Small intestine (tissue), 7 donors: ENCODE measurements around the gene ZBTB44. TPM values are rescaled to one million over a fixed set of nuclear protein-coding genes. Genes with fewer than 3 reads are reported as not detected.
"Not testable (repeated sequence)": the region's sequence is repeated elsewhere in the genome, so short reads cannot be mapped to it uniquely, and the experiment has no call there.

Source experiments
- DNase-seq, 2 donors: peaks; one replicate each; pipeline versions ENCODE4 v3.0.0 to v3.0.0-alpha.2; 2013
- FAIRE-seq: peaks from 2 replicates; lab custom pipeline; 2012; peaks lifted over from hg19 to GRCh38; lab: Jason Lieb, UNC
- H3K27ac ChIP-seq, 3 donors: one replicate each; pipeline ENCODE4 v1.5.1; 2013; ENCODE audit warnings: low read length in 2 of 3, mild to moderate bottlenecking in 2 of 3, control low read depth in 1 of 3, inconsistent platforms in 1 of 3, low read depth in 1 of 3, moderate library complexity in 1 of 3
- H3K27me3 ChIP-seq, 3 donors: one replicate each; pipeline ENCODE4 v1.6.1; 2013; ENCODE audit warnings: low read length in 3 of 3, inconsistent platforms in 1 of 3; ENCODE audit not compliant: control insufficient read depth in 3 of 3, insufficient read depth in 3 of 3
- H3K36me3 ChIP-seq, 3 donors: one replicate each; pipeline ENCODE4 v1.6.1; 2013; ENCODE audit warnings: low read length in 3 of 3, inconsistent platforms in 1 of 3, low read depth in 1 of 3, mild to moderate bottlenecking in 1 of 3, moderate library complexity in 1 of 3; ENCODE audit not compliant: control insufficient read depth in 3 of 3, insufficient read depth in 2 of 3
- H3K4me1 ChIP-seq, 3 donors: one replicate each; pipeline ENCODE4 v1.6.1; 2013; ENCODE audit warnings: low read length in 2 of 3, inconsistent platforms in 1 of 3, low read depth in 1 of 3, mild to moderate bottlenecking in 1 of 3, moderate library complexity in 1 of 3; ENCODE audit not compliant: control insufficient read depth in 3 of 3, insufficient read depth in 2 of 3
- H3K4me3 ChIP-seq, 3 donors: one replicate each; pipeline ENCODE4 v1.5.1; 2013; ENCODE audit warnings: low read length in 3 of 3, control low read depth in 1 of 3, inconsistent platforms in 1 of 3, low read depth in 1 of 3, mild to moderate bottlenecking in 1 of 3, moderate library complexity in 1 of 3
- H3K9me3 ChIP-seq, 2 donors: one replicate each; pipeline ENCODE4 v1.6.1; 2013; ENCODE audit warnings: low read depth in 1 of 2, low read length in 1 of 2; ENCODE audit not compliant: control insufficient read depth in 2 of 2, insufficient read depth in 1 of 2
- WGBS, 3 donors: extraction: QIAGEN DNeasy Blood & Tissue Kit; methylation state at CpG; one replicate each; pipeline ENCODE4 v1.1.7; 2013; 5-methylcytosine and 5-hydroxymethylcytosine counted together
- polyA plus RNA-seq, 4 donors: library from polyadenylated mRNA; stranded (reverse) in 3 of 4; unstranded in 1 of 4; fragments of 200-250 nt in 3 of 4; fragments of 120-200 nt in 1 of 4; gene quantifications; one replicate each; pipeline versions ENCODE4 v1.2.1 to v1.2.3, GENCODE V29; 2013
- donor health status: healthy with polysubstance abuse.
- donor health status: control.
- donor health status: control.
- donor health status: Bipolar disorder and iron deficiency.
- donor health status: healthy.

Gene ZBTB44
- polyA plus RNA-seq, 4 donors = 7.6 to 32.9 (median 10.1) TPM

DNA sequence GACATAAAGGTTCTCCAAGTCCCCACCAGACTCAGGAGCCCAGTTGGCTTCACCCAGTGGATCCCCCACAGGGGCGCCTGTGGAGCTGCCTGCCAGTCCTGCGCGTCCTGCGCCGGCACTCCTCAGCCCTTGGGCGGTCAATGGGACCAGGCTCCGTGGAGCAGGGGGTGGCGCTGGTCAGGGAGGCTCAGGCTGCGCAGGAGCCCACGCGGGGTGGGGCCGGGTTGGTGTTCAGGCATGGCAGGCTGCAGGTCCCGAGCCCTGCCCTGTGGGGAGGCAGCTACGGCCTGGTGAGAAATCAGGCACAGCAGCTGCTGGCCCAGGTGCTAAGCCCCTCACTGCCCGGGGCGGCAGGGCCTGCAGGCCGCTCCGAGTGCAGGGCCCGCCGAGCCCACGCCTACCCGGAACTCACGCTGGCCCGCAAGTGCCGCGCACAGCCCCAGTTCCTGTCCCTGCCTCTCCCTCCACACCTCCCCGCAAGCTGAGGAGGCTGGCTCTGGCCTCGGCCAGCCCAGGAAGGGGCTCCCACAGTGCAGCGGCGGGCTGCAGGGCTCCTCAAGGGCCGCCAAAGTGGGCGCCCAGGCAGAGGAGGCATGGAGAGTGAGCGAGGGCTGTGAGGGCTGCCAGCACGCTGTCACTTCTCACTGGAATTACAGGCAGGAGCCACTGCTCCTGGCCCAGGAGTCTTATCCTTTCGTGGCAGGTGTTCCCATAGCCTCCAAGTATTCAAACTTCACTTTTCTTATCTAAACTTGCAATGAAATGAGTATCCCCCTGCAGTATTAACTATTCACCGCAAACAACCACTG is 22.8 kb upstream of the ZBTB44 start:
- no peak for DNase-seq
- H3K36me3 ChIP-seq = no peaks in the 10 kb centered on the region
- no peaks in the 10 kb centered on the region for H3K4me1 ChIP-seq
- no peak overlapping the region for H3K27ac ChIP-seq
- H3K4me3 ChIP-seq = no peak overlapping the region
- no peaks in the 10 kb centered on the region for H3K27me3 ChIP-seq
- WGBS, 3 donors = 94 to 96% (median 95%) methylated on average over 24 to 36 of the region's 36 CpGs
- peaks cover 2 to 16% of the 10 kb centered on the region in 2 donors for H3K9me3 ChIP-seq
- no peak for FAIRE-seq

DNA sequence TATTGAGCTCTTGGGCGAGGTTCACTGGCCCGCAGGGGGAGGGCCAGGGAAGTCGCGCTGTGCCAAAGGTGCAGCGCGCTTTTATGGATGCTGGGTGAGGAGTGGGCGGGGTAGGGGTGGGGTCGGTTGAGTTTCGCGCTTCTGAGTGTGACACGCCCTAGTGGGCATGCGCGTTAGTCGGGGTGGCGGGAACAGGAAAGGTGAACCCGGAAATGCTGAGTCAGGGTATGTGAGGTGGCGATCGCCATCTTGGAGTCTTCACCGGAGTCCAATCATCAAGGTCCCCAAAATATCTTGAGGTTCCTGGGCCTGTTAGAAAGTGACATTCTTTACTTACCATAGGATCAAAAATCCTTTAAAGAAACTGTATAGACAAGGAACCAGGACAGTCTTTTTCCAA is 16.7 kb upstream of the ZBTB44 start:
- 92 to 95% (median 95%) methylated on average over 19 of the region's 19 CpGs for WGBS, 3 donors
- H3K27me3 ChIP-seq, FAIRE-seq, DNase-seq, H3K4me3 ChIP-seq, H3K27ac ChIP-seq, H3K9me3 ChIP-seq, H3K4me1 ChIP-seq, H3K36me3 ChIP-seq: not testable (repeated sequence)

DNA sequence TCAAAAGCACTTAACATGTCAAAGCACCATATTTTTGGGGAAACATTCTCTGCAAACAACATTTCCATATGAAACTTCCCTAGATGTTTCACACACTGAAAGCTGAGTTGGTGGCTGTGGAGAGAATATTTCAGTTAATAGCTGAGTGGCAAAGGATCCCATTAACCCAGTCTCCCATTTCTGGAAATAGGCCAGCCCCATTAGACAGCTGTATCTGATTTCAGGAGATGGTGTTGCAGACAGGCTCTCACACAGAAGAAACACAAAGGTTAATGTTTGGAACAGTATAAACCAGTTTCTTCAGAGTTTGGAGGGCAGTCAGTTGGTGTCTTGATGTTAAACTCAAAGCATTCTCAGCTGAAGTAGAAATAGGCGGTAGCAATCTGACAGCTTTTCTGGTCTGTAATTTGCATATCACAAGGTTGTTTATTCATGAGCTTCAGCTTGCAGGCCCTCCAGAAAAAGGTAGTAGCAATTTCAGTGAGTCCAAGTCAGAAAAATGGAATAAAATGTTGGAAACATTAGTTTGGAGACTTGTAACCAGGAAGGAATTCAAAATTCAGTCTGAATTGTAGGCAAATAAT is 15.5 kb upstream of the ZBTB44 start:
- FAIRE-seq = no peak
- WGBS, 3 donors = 78 to 97% (median 91%) methylated on average over 1 of the region's 1 CpG
- H3K4me3 ChIP-seq = no peak overlapping the region

DNA sequence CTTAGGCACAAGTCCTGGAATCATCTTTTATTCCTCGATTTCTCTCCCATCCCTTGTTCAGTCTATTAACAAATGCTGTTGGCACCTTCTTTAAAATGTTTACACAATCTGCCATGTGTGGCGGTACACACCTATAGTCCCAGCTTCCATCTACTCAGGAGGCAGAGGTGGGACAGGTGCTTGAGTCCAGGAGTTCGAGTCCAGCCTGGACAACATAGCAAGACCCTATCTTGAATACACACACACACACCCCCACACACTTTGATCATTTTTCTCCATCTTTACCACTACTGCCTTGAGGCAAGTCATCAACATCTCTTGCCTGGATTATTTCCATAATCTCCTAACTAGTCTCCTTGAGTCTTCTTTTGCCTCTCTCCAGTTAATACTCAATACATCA is 13.7 kb upstream of the ZBTB44 start:
- Histone ChIP-seq H3K4me1 (no peaks in the 10 kb centered on the region), H3K4me3 (no peak overlapping the region), H3K36me3 (no peaks in the 10 kb centered on the region), H3K27ac (no peak overlapping the region), H3K27me3 (no peaks in the 10 kb centered on the region), H3K9me3 (no peaks in the 10 kb centered on the region)
- DNase-seq (no peak), FAIRE-seq (no peak)
- WGBS, 3 donors = 92 to 97% (median 92%) methylated on average over 3 of the region's 3 CpGs

More for the DNA sequence above, 15.5 kb upstream of the ZBTB44 start:
- no peaks in the 10 kb centered on the region for H3K9me3 ChIP-seq
- H3K27ac ChIP-seq = no peak overlapping the region
- H3K4me1 ChIP-seq = no peaks in the 10 kb centered on the region
- no peaks in the 10 kb centered on the region for H3K36me3 ChIP-seq
- no peaks in the 10 kb centered on the region for H3K27me3 ChIP-seq
- no peak for DNase-seq

DNA sequence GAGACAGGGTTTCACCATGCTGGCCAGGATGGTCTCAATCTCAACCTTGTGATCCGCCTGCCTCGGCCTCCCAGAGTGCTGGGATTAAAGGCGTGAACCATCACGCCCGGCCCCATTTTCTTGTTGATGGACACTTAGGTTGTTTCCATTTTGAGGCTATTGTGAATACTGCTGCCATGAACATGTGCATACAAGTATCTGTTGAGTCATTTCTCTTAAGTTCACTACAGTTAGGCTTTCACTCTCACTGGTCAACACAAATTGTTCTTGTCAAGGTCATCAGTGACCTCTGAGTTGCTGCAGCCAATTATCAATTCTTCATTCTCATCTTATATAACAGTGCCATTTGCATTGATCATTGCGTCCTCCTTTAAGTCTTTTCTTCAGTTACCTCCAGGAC is 13.0 kb upstream of the ZBTB44 start:
- H3K27me3 ChIP-seq = no peaks in the 10 kb centered on the region
- FAIRE-seq (no peak), DNase-seq (no peak)
- peaks cover 0 to 2% of the 10 kb centered on the region in 2 donors for H3K9me3 ChIP-seq
- WGBS, 3 donors = 92 to 97% (median 95%) methylated on average over 6 of the region's 6 CpGs
- H3K4me3 ChIP-seq = no peak overlapping the region
- no peaks in the 10 kb centered on the region for H3K4me1 ChIP-seq
- H3K27ac ChIP-seq = no peak overlapping the region
- H3K36me3 ChIP-seq = no peaks in the 10 kb centered on the region

DNA sequence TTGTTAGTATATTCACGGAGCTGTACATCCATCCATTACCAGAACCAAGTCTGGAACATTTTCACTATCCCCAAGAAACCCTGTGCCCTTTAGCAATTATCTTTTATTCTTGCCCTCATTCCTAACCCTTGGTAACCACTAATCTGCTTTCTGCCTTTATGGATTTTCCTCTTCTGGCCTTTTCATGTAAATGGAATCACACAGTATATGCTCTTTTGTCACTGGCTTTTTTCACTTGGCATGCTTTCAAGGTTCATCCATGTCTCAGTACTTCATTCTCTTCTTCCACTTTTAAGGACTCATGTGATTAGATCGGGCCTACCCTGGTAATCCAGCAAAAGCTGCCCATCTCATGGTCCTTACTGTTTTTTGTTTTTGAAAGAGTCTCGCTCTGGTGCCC is 11.0 kb upstream of the ZBTB44 start:
- WGBS, 3 donors = 87 to 90% (median 90%) methylated on average over 3 of the region's 3 CpGs

DNA sequence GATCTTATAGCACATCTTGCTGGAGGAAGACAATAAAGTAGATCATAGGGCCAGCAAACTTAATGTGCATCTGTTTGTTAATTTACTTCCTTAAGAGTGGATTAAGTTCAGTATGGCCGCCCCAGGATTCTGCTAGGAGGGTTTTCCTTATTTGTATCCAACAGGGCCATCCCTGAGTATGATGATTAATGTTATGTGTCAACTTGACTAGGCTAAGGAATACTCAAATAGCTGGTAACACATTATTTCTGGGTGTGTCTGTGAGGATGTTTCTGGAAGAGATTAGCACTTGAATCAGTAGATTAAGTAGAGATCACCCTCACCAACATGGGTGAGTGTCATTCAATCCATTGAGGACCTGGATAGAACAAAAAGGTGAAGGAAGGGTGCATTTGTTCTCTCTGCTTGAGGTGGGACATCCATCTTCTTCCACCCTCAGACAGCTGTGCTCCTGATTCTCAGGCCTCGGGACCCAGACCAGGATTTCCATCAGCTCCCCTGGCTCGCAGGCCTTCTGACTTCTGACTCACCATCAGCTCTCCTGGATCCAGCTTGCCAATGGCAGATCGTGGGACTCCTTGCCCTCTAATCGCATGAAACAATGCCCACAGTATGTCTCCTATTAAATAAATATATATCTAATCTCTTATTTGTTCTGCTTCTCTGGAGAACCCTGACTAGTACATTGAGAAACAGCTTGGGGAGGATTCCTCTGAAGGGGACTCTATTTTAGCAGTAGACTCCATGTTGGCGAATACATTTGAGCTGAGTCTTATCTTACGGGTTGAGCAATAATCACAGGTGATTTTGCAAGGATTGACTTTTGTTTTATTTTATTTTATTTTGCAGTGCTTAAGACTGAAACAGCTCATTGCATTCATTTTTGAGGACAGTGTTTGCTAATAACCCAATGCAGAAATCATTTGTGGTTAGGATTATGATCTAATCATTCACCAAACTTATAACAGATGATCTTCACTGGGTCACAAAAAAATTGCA is 9.0 kb upstream of the ZBTB44 start:
- Histone ChIP-seq H3K4me1 (peaks cover 0 to 2% (median 0%) of the 10 kb centered on the region in 3 donors), H3K9me3 (peaks cover 0 to 15% of the 10 kb centered on the region in 2 donors), H3K4me3 (no peak overlapping the region), H3K36me3 (no peaks in the 10 kb centered on the region), H3K27me3 (no peaks in the 10 kb centered on the region), H3K27ac (no peak overlapping the region)
- FAIRE-seq = no peak
- DNase-seq = no peak
- 90 to 93% (median 92%) methylated on average over 7 of the region's 7 CpGs for WGBS, 3 donors

More for the DNA sequence above, 11.0 kb upstream of the ZBTB44 start:
- Histone ChIP-seq H3K4me3 (no peak overlapping the region), H3K36me3 (no peaks in the 10 kb centered on the region), H3K9me3 (peaks cover 0 to 10% of the 10 kb centered on the region in 2 donors), H3K4me1 (no peaks in the 10 kb centered on the region), H3K27me3 (no peaks in the 10 kb centered on the region), H3K27ac (no peak overlapping the region)
- DNase-seq (no peak), FAIRE-seq (no peak)

DNA sequence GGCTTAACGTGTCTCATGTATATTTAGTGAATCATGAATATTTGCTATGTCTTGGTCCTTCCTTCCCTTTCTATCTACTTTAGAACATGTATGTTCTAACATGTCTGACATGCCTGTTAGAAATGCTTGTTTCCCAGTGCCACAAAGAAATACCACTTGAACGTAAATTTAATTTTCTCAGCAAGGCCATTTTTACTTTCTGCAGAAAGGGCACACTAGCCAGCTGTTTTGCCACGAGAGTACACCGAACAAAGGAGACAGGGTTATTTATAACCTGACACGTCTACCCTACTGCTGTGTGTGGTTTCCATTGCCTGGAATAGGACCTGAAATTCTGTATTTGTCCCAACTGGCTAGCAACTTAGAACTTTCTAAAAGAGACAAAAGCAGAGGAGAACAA is 7.4 kb upstream of the ZBTB44 start:
- Histone ChIP-seq H3K4me1 (peaks cover 0 to 13% (median 0%) of the 10 kb centered on the region in 3 donors), H3K9me3 (peaks cover 0 to 15% of the 10 kb centered on the region in 2 donors), H3K36me3 (no peaks in the 10 kb centered on the region), H3K4me3 (no peak overlapping the region), H3K27me3 (no peaks in the 10 kb centered on the region), H3K27ac (no peak overlapping the region)
- DNase-seq (no peak), FAIRE-seq (no peak)
- 88 to 94% (median 92%) methylated on average over 5 of the region's 5 CpGs for WGBS, 3 donors
